NOMO-1 treated with DMSO at 0.1 percent for 48 hours (cell line): ENCODE data around the gene VAMP1.
"Not testable (repeated sequence)": the region's sequence is repeated elsewhere in the genome, so short reads cannot be mapped to it uniquely, and the experiment has no call there.

Experiments used
- DNase-seq: peaks from one replicate; lab custom pipeline; 2025; ENCODE audit not compliant: unreplicated experiment; lab: John Stamatoyannopoulos, UW

Gene VAMP1, protein sequence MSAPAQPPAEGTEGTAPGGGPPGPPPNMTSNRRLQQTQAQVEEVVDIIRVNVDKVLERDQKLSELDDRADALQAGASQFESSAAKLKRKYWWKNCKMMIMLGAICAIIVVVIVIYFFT

DNA sequence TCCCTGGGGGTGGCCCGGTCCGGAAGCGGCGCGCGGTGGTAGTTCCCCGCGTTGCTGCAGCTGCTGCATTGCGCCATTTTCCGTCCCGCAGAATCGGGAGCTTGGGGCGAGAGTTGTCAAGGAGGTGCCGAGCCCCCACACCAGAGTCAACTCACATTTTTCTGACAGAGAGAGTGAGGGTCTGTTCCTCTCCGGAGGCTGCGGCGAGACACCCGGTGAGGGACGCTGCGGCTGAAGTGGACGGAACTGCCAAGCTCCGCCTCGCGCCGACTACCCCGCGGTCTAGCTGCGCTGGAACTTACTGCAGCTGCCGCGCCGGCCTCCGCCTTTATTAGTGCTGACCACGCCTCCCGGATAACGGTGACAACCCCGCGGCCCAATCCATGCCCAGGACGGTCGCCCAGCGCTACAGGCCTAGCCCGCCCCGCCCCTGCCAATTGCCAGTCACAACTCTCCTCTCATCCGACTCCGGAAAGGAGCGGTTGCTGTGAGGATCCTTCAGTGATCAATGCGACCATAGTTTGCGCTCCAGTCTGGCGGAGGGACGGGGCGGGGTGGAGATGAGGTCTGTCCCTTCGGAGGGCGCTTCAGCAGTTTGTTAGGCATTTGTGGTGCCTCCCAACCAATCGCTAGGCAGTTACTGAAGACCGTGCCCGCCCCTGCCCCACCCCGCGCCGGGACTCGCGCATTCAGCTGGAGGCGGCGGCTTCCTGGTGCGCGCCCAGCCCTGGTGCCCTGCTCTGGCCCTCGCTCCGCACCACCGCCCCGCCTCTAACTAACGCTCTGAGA, at the start of gene VAMP1:
Gene VAMP1 (minus strand): TSS at position 303 of the 789 bp plus-strand sequence. CDS start 146 bp downstream, at position 157.
- DNase-seq, result peak; percentile 98

DNA sequence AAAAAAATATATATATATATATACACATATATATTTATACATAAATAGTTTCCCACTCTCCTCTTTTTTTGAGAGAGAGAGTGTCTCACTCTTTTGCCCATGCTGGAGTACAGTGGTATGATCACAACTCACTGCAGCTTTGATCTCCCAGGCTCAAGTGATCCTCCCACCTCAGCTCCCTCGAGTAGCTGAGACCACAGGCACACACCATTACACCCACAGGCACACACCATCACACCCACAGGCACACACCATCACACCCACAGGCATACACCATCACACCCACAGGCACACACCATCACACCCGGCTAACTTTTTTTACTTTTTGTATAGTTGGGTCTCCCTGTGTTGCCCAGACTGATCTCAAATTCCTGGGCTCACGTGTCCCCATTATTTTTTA, 49.7 kb upstream of the VAMP1 start:
- DNase-seq, result no peak

DNA sequence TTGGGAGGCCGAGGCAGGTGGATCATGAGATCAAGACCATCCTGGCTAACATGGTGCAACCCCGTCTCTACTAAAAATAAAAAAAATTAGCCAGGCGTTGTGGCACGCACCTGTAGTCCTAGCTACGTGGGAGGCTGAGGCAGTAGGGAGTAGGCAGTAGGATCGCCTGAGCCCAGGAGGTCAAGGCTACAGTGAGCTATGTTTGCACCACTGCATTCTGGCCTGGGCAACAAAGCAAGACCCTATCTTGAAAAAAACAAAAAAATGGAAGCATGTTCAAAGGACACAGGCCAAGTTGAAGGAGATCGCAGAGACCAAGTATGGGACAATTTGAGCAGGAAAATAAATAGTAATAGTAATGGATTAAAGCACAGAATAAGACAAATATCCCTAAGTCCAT, 37.6 kb upstream of the VAMP1 start:
- DNase-seq, result no peak

DNA sequence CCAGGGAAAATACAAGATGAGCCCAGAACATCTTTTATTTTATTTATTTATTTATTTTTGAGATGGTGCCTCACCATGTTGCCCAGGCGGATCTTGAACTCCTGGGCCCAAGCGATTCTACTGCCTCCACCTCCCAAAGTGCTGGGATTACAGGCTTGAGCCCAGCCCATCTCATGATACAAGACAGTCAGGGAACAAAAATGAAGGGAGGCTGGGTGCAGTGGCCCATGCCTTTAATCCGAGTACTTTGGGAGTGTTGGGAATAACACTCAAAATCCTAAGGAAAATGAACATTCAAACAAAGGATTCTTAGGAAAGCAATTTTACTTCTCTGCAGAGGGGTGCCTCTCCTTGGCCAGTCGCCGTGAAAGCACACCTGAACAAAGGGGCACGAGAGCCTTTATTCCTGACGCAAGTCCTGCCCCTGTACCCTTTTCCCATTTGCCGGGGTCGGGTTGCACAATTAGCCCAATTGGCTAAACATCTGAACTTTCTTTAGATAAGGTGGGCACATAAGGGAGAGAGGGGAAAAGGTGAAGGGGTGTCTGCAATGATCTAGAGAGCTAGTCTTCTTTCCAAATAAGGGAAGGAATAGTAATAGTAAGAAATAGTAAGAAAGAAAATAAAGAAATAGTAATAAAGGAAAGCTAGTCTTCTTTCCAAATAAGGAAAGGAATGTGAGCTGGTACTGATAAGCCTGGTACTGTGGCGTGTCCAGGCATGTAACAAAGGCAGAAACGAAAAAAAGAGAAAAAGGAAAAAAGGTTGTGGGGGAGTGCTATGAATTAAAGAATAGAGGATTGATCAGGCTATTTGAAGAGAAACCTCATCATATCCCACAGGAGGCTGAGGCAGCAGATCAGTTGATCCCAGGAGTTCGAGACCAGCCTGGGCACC, 36.9 kb upstream of the VAMP1 start:
- DNase-seq, result no peak

DNA sequence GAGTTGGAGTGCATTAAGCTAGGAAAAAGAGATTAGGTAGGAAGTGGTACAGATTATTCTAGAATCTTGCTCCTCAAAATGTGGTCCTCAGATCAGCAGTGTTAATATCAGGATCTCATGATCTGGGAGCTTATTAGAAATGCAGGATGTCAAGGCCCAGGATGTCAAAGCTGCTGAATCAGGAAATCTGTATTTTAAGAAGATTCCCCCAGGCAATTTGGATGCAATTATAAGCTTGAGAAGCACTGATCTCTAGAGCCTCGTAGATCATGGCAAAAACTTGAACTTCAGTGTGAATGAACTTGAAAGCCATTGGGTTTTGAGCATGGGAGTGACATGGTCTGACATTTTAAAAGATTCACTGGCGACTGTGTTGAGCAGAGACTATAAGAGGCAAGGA, 30.0 kb upstream of the VAMP1 start:
- no peak for DNase-seq

DNA sequence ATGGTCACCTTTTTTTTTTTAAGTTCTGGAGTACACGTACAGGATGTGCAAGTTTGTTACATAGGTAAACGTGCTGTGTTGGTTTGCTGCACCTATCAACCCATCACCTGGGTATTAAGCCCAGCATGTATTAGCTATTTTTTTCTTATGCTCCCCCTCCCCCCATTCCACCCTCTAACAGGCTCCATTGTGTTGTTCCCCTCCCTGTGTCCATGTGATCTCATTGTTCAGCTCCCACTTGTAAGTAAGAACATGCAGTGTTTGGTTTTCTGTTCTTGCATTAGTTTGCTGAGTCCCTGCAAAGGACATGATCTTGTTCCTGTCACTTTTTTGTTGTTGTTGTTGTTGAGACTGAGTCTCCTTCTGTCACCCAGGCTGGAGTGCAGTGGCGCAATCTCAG, 26.8 kb upstream of the VAMP1 start:
- DNase-seq, result not testable (repeated sequence)

DNA sequence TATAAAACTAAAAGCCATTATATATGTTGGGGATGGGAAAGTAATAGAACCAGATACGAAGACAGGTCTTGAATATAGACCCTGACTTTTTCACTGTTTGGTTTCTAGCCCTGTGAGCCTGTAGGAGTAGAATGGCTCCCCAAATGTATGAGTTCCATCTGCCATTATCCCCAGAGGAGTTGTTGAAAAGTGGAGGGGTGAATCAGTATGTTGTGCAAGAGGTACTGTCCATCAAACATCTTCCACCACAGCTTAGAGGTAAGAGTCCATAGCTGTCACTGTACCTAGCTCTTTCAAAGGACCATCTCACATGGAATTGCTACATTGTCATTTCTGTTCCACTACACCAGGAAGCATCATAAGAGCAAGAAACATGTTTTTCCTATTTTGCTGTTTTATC, 24.5 kb upstream of the VAMP1 start:
- no peak for DNase-seq

DNA sequence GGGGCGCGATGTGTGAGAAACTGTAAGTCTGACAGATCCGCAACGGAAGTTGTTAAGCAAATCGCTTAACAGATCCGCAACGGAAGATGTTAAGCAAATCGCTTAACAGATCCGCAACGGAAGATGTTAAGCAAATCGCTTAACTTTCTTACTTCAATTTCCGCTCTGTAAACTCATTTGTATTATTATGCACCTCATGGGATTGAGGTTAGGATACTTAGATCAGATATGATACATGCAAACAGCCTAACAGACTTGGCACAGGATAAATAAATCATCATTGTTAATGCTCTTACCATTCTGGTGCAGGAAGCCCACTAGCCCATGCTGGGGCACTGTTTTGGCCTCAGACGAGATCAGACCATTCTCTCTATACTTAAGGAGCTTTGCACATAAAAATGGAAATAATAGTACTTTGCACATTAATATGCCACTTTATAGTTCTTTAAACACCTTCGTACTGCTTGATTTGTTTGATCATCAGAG, 23.8 kb upstream of the VAMP1 start:
- peak; percentile 53 for DNase-seq

DNA sequence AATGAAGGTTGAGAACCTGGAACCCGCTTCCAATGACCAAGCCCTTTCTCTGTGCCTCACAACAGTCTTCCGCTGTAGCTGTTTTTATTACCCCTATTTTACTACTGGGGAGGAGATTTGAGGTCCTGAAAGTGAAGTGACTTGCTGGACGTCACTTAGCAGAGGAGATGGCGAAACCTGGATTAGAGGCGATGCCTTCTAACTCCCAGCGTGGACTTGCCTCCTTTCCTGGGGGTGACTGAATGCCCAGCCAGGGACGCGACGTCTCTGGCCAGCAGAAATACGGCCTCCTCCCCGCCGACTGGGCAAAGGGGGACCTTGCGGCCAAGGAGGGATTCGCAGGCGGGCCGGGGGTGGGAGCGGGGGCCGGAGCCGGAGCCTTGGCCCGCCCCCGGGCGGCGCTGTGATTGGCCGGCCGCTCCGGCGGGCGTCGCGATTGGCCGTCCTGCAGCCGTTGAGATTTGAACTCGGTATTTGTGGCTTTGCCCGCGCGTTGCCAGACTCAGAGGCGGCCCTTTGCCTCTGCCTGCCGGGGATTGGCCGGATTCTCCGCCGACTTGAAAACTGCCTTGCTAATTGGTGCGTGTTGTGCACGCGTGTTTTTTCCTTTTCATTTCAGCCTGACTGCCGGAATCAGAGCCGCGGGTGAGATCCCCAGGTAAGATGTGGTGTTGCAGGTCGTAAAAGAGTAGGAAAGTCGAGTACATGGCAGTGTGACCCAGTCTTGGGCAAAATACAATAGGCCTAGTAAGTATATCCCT, 23.2 kb upstream of the VAMP1 start, which contains the start of gene NCAPD2:
Gene NCAPD2 (plus strand): TSS at position 606 of the 761 bp plus-strand sequence. CDS start 997 bp downstream, outside the sequence.
- peak; percentile 97 for DNase-seq

DNA sequence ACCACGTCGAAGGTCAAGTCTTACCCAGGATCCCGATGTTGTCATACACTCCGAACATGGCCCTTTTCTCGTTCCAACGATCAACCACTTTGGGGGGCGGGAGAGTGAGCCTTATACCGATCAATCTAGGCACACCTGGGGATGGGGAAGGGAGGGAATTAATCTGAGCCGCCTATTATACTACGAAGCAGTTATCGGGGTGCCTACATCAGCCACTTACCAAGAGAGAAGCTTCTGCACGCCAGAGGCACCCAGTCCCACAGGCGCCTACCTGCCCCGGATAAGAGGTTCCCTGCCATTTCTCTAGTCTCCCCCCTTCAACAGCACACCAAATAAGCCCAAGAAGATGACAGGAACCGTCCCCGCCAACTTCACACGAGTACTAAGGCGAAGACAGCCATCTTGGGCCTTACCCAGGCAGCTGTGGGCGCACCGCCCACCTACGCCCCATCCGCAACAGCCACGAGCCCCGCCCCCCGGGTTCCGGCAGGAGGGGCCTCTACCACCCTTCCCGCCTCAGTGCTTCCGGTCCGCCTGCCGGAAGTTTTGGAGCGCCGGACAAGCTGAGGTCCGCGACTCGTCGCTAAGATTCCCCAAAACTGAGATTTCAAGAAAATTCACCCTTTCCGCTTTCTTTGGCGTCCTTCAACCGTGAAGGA, 22.5 kb upstream of the VAMP1 start, which contains the start of gene MRPL51:
Gene MRPL51 (minus strand): TSS at position 425 of the 659 bp plus-strand sequence. CDS start 126 bp downstream, at position 299.
- peak; percentile 92 for DNase-seq

DNA sequence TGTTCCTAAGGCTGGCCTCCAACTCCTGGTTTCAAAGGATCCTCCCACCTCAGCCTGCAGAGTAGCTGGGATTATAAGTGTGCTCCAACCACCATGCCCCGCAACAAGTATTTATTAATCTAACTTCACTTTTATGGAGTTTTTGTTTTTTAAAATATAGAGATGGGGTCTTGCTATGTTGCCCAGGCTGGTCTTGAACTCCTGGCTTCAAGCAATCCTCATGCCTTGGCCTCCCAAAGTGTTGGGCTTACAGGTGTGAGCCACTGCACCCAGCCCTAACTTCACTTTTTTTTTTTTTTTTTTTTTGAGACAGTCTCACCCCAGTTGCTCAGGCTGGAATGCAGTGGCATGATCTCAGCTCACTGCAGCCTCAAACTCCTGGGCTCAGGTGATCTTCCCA, 20.2 kb upstream of the VAMP1 start:
- not testable (repeated sequence) for DNase-seq

DNA sequence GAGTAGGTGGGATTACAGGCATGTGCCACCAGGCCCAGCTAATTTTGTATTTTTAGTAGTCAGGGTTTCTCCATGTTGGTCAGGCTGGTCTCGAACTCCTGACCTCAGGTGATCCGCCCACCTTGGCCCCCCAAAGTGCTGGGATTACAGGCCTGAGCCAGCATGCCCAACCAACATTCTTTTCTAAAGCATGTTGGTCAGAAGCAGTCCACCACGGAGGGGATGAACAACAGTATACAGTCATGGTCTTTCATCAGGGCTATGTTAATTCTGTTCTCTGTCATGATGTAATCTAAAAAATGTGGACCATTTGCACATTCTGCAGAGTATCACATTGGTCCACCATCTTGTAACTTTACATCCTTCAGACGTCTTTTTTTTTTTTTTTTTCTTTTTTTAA, 19.0 kb upstream of the VAMP1 start:
- DNase-seq, result no peak

DNA sequence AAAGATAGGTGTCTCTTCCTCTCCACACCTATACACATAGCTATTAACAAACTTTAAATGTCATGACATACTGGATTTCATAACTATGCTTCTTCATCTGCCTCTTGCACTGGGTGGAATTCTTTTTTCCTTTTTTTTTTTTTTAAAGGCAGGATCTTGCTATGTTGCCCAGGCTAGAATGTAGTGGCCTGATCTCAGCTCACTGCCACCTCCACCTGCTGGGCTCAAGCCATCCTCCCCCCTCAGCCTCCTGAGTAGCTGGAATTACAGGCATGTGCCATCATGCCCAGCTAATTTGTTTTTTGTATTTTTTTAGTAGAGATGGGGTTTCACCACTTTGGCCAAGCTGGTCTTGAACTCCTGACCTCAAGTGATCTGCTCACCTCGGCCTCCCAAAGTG, 17.8 kb upstream of the VAMP1 start:
- no peak for DNase-seq

DNA sequence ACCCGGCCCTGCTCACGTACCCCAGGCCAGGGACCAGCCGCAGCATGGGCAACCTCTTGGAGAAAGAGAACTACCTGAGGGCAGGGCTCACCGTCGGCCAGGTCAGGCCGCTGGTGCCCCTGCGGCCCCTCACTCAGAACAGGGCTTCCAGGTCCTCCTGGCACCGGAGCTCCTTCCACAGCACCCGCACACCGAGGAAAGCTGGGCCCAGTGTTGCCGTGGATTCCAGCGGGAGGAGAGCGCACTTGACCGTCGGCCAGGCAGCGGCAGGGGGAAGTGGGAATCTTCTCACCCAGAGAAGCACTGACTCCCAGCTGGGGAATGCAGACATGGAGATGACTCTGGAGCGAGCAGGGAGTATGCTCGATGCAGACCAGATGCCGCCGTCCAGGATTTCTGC, 7.9 kb upstream of the VAMP1 start:
- no peak for DNase-seq

DNA sequence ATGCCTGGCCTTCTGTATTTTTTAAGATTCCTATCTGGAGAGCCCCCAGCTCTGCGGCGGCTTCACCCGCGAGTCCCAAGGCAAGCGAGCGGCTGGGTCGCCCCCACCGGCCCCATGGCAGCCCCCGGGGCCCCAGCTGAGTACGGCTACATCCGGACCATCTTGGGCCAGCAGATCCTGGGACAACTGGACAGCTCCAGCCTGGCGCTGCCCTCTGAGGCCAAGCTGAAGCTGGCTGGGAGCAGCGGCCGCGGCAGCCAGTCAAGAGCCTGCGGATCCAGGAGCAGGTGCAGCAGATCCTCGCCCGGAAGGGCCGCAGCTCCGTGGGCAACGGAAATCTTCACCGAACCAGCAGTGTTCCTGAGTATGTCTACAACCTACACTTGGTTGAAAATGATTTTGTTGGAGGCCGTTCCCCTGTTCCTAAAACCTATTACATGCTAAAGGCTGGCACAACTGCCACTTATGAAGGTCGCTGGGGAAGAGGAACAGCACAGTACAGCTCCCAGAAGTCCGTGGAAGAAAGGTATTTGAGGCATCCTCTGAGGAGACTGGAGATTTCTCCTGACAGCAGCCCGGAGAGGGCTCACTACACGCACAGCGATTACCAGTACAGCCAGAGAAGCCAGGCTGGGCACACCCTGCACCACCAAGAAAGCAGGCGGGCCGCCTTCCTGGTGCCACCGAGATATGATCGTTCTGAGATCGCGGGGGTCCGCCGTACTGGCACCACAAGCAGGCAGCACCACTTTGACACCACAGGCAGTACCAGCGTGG, 7.3 kb upstream of the VAMP1 start:
- DNase-seq, result not testable (repeated sequence)

DNA sequence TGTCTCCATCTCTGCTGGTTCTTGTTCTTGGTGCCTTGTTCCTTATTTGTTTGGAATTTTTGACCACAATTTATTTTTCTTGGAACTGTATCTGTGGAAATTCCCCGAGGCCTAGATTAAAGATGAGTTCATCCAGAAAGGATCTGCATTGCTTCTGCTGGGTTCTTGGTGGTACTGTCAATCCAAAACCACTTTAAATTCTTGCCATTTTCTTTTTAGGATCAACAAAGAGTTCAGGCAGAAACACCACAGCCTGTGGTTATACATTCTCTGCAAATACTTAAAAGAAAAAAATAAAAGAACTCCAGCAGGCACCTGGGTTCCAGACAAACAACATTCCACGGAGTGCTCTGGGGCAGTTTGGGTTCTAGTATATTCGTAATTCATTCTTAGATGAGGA, 6.0 kb upstream of the VAMP1 start:
- no peak for DNase-seq

DNA sequence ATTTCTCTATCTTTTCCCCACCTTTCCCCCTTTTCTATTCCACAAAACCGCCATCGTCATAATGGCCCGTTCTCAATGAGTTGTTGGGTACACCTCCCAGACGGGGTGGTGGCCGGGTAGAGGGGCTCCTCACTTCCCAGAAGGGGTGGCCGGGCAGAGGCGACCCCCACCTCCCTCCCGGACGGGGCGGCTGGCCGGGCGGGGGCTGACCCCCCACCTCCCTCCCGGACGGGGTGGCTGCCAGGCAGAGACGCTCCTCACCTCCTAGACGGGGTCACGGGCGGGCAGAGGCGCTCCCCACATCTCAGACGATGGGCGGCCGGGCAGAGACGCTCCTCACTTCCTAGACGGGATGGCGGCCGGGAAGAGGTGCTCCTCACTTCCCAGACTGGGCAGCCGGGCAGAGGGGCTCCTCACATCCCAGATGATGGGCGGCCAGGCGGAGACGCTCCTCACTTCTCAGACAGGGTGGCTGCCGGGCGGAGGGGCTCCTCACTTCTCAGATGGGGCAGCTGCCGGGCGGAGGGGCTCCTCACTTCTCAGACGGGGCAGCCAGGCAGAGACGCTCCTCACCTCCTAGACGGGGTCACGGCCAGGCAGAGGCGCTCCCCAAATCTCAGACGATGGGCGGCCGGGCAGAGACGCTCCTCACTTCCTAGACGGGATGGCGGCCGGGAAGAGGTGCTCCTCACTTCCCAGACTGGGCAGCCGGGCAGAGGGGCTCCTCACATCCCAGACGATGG, 4.9 kb upstream of the VAMP1 start:
- DNase-seq, result not testable (repeated sequence)

DNA sequence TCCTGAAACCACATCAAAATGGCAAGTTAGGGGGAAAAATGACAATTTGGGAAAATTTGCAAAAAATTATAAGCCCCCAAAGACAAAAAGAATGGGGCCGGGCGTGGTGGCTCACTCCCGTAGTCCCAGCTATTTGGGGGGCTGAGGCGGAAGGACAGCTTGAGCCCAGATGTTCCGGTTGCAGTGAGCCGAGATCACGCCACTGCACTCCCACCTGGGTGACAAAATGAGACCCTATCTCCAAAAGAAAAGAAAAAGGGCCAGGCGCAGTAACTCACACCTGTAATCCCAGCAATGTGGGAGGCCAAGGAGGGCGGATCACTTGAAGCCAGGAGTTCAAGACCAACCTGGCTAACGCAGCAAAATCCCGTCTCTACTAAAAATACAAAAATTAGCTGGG, 2.0 kb upstream of the VAMP1 start:
- no peak for DNase-seq

DNA sequence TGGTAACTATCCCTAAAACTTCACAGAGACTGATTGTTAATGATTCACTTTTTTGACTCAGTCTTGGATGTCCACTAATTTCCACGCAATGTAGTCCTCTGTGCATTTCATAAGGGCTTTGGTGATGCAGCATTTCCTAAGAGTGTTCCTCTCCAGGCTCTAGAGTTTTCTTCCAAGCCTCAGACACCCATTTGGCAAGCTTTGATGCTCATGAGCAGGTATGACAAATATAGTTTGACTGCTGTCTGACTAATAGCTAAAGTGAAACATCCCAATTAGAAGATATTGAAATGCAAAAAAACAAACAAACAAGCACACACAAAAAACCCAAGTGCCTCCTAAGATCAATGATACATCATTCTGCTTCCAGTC, 1.5 kb upstream of the VAMP1 start:
- DNase-seq, result no peak
